H1 (cell line): ENCODE results near the gene CACNG5. TPM values are rescaled to one million over a fixed set of nuclear protein-coding genes. Genes with fewer than 3 reads are reported as not detected.

Source experiments
- CTCF ChIA-PET: fragments of 300-600 bp; sonication (Branson Sonifier 250); formaldehyde crosslinking; loops from one replicate; lab custom pipeline; 2021; ENCODE audit not compliant: partially characterized antibody; lab: Charles Lee
- POLR2A ChIA-PET: fragments of 300-600 bp; sonication (Branson Sonifier 250); formaldehyde crosslinking; loops from one replicate; lab custom pipeline; 2021; ENCODE audit warnings: inconsistent platforms; ENCODE audit not compliant: partially characterized antibody; lab: Charles Lee
- DNase-seq, 2 experiments: peaks; one replicate each; pipeline versions ENCODE4 v3.0.0 to v3.0.0-alpha.2; 2010 to 2022; ENCODE audit warnings: low spot score in 2 of 2, low read depth in 1 of 2, mixed read lengths in 1 of 2
- FAIRE-seq: peaks from 2 replicates; lab custom pipeline; 2011; peaks lifted over from hg19 to GRCh38; lab: Jason Lieb, UNC
- H2AFZ ChIP-seq: 2 replicates; pipeline ENCODE4 v1.8.1; 2012; ENCODE audit warnings: low read length, inconsistent platforms
- H2AK5ac ChIP-seq: 2 replicates; pipeline ENCODE4 v1.6.1; 2013; ENCODE audit warnings: low read depth, low read length
- H2BK120ac ChIP-seq: replicated peaks from 2 replicates; pipeline ENCODE3; 2013; ENCODE audit warnings: low read depth, low read length, inconsistent platforms
- H2BK12ac ChIP-seq: 2 replicates; pipeline ENCODE4 v1.6.1; 2013; ENCODE audit warnings: low read depth, low read length
- H2BK15ac ChIP-seq: 2 replicates; pipeline ENCODE4 v1.6.1; 2013; ENCODE audit warnings: low read length
- H2BK20ac ChIP-seq: 2 replicates; pipeline ENCODE4 v1.6.1; 2013; ENCODE audit warnings: low read length
- H2BK5ac ChIP-seq: 2 replicates; pipeline ENCODE4 v1.6.1; 2013; ENCODE audit warnings: low read depth, low read length
- H3K14ac ChIP-seq: 2 replicates; pipeline ENCODE4 v1.6.1; 2013; ENCODE audit warnings: inconsistent platforms; ENCODE audit not compliant: insufficient read length
- H3K18ac ChIP-seq: 2 replicates; pipeline ENCODE4 v1.6.1; 2013; ENCODE audit warnings: low read length; ENCODE audit errors: extremely low read depth
- H3K23ac ChIP-seq: 2 replicates; pipeline ENCODE4 v1.6.1; 2013; ENCODE audit warnings: inconsistent platforms; ENCODE audit not compliant: insufficient read length
- H3K23me2 ChIP-seq: 2 replicates; pipeline ENCODE4 v1.6.1; 2013; ENCODE audit warnings: low read depth, low read length
- H3K27ac ChIP-seq: 2 replicates; pipeline ENCODE4 v1.6.1; 2011; ENCODE audit warnings: low read depth, low read length, inconsistent platforms
- H3K27me3 ChIP-seq, 4 experiments: replicated peaks in 1 of 4; 1 replicate in 1 of 4; 2 replicates in 3 of 4; pipeline versions ENCODE4 v1.6.1 to v1.8.1; 2011 to 2013; ENCODE audit warnings: low read length in 3 of 4, mild to moderate bottlenecking in 3 of 4, inconsistent platforms in 2 of 4, mixed read lengths in 2 of 4, moderate library complexity in 1 of 4; ENCODE audit not compliant: control insufficient read depth in 3 of 4, insufficient read depth in 3 of 4; ENCODE audit errors: extremely low read depth in 1 of 4
- H3K36me3 ChIP-seq, 4 experiments: 2 replicates each; pipeline versions ENCODE4 v1.6.1 to v1.8.1; 2011 to 2013; ENCODE audit warnings: mild to moderate bottlenecking in 4 of 4, low read length in 3 of 4, moderate library complexity in 2 of 4, control low read depth in 1 of 4, inconsistent platforms in 1 of 4; ENCODE audit not compliant: insufficient read depth in 4 of 4, control insufficient read depth in 2 of 4
- H3K4ac ChIP-seq: replicated peaks from 2 replicates; pipeline ENCODE3; 2013; ENCODE audit warnings: low read length, low read depth, mixed read lengths, inconsistent platforms; ENCODE audit not compliant: insufficient read length
- H3K4me1 ChIP-seq, 4 experiments: replicated peaks in 1 of 4; 1 replicate in 1 of 4; 2 replicates in 3 of 4; pipeline versions ENCODE4 v1.6.1 to v1.8.1; 2011 to 2013; ENCODE audit warnings: low read length in 3 of 4, inconsistent platforms in 2 of 4, mixed read lengths in 1 of 4; ENCODE audit not compliant: insufficient read depth in 4 of 4, control insufficient read depth in 3 of 4
- H3K4me2 ChIP-seq, 2 experiments: 2 replicates each; pipeline versions ENCODE4 v1.6.1 to v1.8.1; 2011 to 2013; ENCODE audit warnings: low read depth in 2 of 2, low read length in 2 of 2, control low read depth in 1 of 2, inconsistent platforms in 1 of 2, mild to moderate bottlenecking in 1 of 2; ENCODE audit not compliant: insufficient read depth in 1 of 2
- H3K4me3 ChIP-seq, 4 experiments: fragments of 200-600, 300-600 bp in 1 of 4; sonication (generic), shearing (Covaris generic), sonication (Bioruptor Twin) in 1 of 4; 2 replicates each; pipeline versions ENCODE4 v1.5.1 to v1.8.1; 2011 to 2016; ENCODE audit warnings: low read length in 4 of 4, low read depth in 3 of 4, control low read depth in 2 of 4, inconsistent platforms in 2 of 4, mild to moderate bottlenecking in 2 of 4, mixed read lengths in 1 of 4, moderate library complexity in 1 of 4; ENCODE audit not compliant: insufficient read depth in 2 of 4; ENCODE audit errors: extremely low read depth in 1 of 4
- H3K56ac ChIP-seq: replicated peaks from 2 replicates; pipeline ENCODE3; 2013; ENCODE audit warnings: low read depth, mild to moderate bottlenecking, mixed read lengths, low read length, inconsistent platforms; ENCODE audit not compliant: insufficient read length
- H3K79me1 ChIP-seq: 2 replicates; pipeline ENCODE4 v1.6.1; 2013; ENCODE audit warnings: low read depth, low read length, control low read depth
- H3K79me2 ChIP-seq, 2 experiments: 2 replicates each; pipeline versions ENCODE4 v1.6.1 to v1.8.1; 2012 to 2013; ENCODE audit warnings: low read length in 2 of 2, mild to moderate bottlenecking in 2 of 2, inconsistent platforms in 1 of 2; ENCODE audit not compliant: insufficient read depth in 2 of 2, control insufficient read depth in 1 of 2
- H3K9ac ChIP-seq, 4 experiments: replicated peaks in 1 of 4; 1 replicate in 1 of 4; 2 replicates in 3 of 4; pipeline versions ENCODE4 v1.6.1 to v1.8.1; 2011 to 2013; ENCODE audit warnings: low read depth in 3 of 4, low read length in 3 of 4, control low read depth in 2 of 4, mild to moderate bottlenecking in 2 of 4, moderate library complexity in 2 of 4, inconsistent platforms in 1 of 4; ENCODE audit errors: extremely low read depth in 1 of 4
- H3K9me3 ChIP-seq, 2 experiments: 2 replicates each; pipeline versions ENCODE4 v1.6.1 to v1.8.1; 2012 to 2013; ENCODE audit warnings: mild to moderate bottlenecking in 2 of 2, moderate library complexity in 2 of 2, control low read depth in 1 of 2, inconsistent platforms in 1 of 2, low read depth in 1 of 2, low read length in 1 of 2, mixed read lengths in 1 of 2; ENCODE audit not compliant: insufficient read depth in 2 of 2
- H4K20me1 ChIP-seq, 2 experiments: replicated peaks in 1 of 2; 2 replicates each; pipeline versions ENCODE3 to v1.8.1; 2011 to 2013; ENCODE audit warnings: inconsistent platforms in 2 of 2, low read length in 2 of 2, mild to moderate bottlenecking in 1 of 2; ENCODE audit not compliant: insufficient read depth in 2 of 2, control insufficient read depth in 1 of 2
- H4K5ac ChIP-seq: 2 replicates; pipeline ENCODE4 v1.6.1; 2013; ENCODE audit warnings: low read length, low read depth, mixed read lengths, inconsistent platforms; ENCODE audit not compliant: insufficient read length
- H4K8ac ChIP-seq: 2 replicates; pipeline ENCODE4 v1.8.0; 2013; ENCODE audit warnings: mild to moderate bottlenecking, moderate library complexity, low read length, inconsistent platforms; ENCODE audit not compliant: insufficient read depth; ENCODE audit errors: extremely low read depth
- H4K91ac ChIP-seq: replicated peaks from 2 replicates; pipeline ENCODE3; 2013; ENCODE audit warnings: low read length, mixed read lengths, inconsistent platforms; ENCODE audit not compliant: insufficient read length
- EP300 ChIP-seq, 2 experiments: IDR thresholded peaks; 1 replicate in 1 of 2; 2 replicates in 1 of 2; pipeline ENCODE4 v1.6.1; 2011 to 2012; ENCODE audit warnings: low read depth in 2 of 2, low read length in 2 of 2, mild to moderate bottlenecking in 2 of 2, borderline replicate concordance in 1 of 2, inconsistent platforms in 1 of 2, moderate library complexity in 1 of 2
- EZH2 ChIP-seq: fragments of 200-600 bp; sonication (generic); IDR thresholded peaks from 2 replicates; pipeline ENCODE4 v1.7.1; 2012; ENCODE audit warnings: low read depth, mild to moderate bottlenecking, moderate library complexity, low read length, inconsistent platforms; ENCODE audit not compliant: severe bottlenecking
- TEAD4 ChIP-seq: IDR thresholded peaks from 2 replicates; pipeline ENCODE4 v1.6.1; 2012; ENCODE audit warnings: low read depth, low read length, inconsistent platforms, mixed read lengths
- WGBS, 2 experiments: shearing (Covaris generic) in 1 of 2; methylation state at CpG; one replicate each; pipeline versions ENCODE4 v1.1.6 to v1.1.7; 2013 to 2015; ENCODE audit warnings: low lambda C conversion rate in 2 of 2, mixed read lengths in 2 of 2, inconsistent platforms in 1 of 2, low coverage in 1 of 2, missing lambda C conversion rate in 1 of 2; ENCODE audit not compliant: insufficient replicate concordance in 2 of 2, insufficient coverage in 1 of 2, insufficient read length in 1 of 2; ENCODE audit errors: extremely low coverage in 1 of 2, missing lambda C conversion rate in 1 of 2; 5-methylcytosine and 5-hydroxymethylcytosine counted together
- polyA plus RNA-seq, 7 experiments: library from polyadenylated mRNA; depleted of rRNA in 3 of 7; stranded (reverse) in 5 of 7; unstranded in 2 of 7; fragments of >200 nt in 5 of 7; fragments of 200-250 nt in 2 of 7; gene quantifications; 1 replicate in 5 of 7; 2 replicates in 1 of 7; 4 replicates in 1 of 7; pipeline versions ENCODE4 v1.2.1 to v1.2.3, GENCODE V29; 2011 to 2013; ENCODE audit warnings: missing spikeins in 2 of 7, mixed read lengths in 2 of 7
- total RNA-seq: library from RNA; stranded (reverse); fragmentation: NEBNext Ultra II Directional; extraction: Animal tissue kit (Norgen Biotek cat#: 25700); gene quantifications from 2 replicates; pipeline ENCODE4 v1.2.1, GENCODE V29; 2021

CACNG5 gene
- total and polyA plus RNA-seq, 2 of the 8 experiments (the other 6 are each of a cell fraction or from before 2014, with no cell fraction given) = 2.2 to 3.1 TPM

DNA sequence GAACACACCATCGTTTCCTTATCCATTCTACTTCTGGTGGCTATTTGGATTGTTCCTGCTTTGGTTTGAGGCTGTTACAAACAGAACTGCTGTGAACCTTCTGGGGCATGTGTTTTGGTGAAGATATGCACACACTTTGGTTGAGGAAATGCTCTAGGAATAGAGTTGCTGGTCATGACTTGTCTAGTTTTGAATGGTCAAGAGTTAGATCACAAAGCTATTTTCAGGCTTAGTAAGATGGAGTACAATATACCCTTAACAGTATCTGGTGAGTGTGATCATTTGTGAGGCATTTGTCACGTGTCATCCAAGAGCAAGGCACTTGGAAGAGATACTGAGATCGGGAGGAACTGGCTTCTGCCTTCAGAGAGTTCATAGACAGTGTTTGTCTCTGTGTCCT lies 47.0 kb upstream of the CACNG5 start:
- no peak overlapping the region for H2BK5ac ChIP-seq
- FAIRE-seq (no peak), DNase-seq (no peak)
- no peak overlapping the region for H3K4me3 ChIP-seq
- H3K27me3 ChIP-seq = no peaks in the 10 kb centered on the region
- H3K79me2 ChIP-seq = no peaks in the 10 kb centered on the region
- no peaks in the 10 kb centered on the region for H3K9me3 ChIP-seq
- POLR2A ChIA-PET = no interaction called here
- H3K4me1 ChIP-seq = peaks cover 0 to 12% (median 3%) of the 10 kb centered on the region in 4 experiments; a peak in 4 of 7 replicates
- H3K23me2 ChIP-seq = no peaks in the 10 kb centered on the region
- H2BK15ac ChIP-seq = no peak overlapping the region
- H3K56ac ChIP-seq = no peak overlapping the region
- CTCF ChIA-PET = no interaction called here
- H4K91ac ChIP-seq = no peak overlapping the region
- H2BK120ac ChIP-seq = no peak overlapping the region
- H3K23ac ChIP-seq = no peak overlapping the region
- no peak overlapping the region for H3K4ac ChIP-seq
- 87% methylated on average over 3 of the region's 3 CpGs; no CpG with 5 or more reads in 1 of the 2 experiments for WGBS, 2 experiments
- no peaks in the 10 kb centered on the region; a peak in 1 of 8 replicates for H3K36me3 ChIP-seq
- no peak overlapping the region for H3K9ac ChIP-seq
- no peak overlapping the region for H3K4me2 ChIP-seq
- no peak overlapping the region for H4K5ac ChIP-seq
- no peaks in the 10 kb centered on the region for H3K79me1 ChIP-seq
- TF ChIP-seq EZH2 = no peak
- no peak for TF ChIP-seq EP300 (IDR thresholded peaks at IDR 0.05; ENCODE audit: borderline replicate concordance in 1 of 2, low read depth in 2 of 2, low read length in 2 of 2)
- no peak for TF ChIP-seq TEAD4
- no peak overlapping the region for H3K18ac ChIP-seq
- H2AK5ac ChIP-seq = no peak overlapping the region
- no peak overlapping the region for H2BK20ac ChIP-seq
- no peak overlapping the region for H2BK12ac ChIP-seq
- H3K14ac ChIP-seq = no peak overlapping the region
- no peak overlapping the region for H2AFZ ChIP-seq
- no peak overlapping the region for H4K8ac ChIP-seq
- no peaks in the 10 kb centered on the region for H4K20me1 ChIP-seq
- no peak overlapping the region for H3K27ac ChIP-seq
